ENCODE measurements around the gene SUPT3H. TPM values are rescaled to one million over a fixed set of nuclear protein-coding genes. Genes with fewer than 3 reads are reported as not detected.
"Not testable (repeated sequence)": the region's sequence is repeated elsewhere in the genome, so short reads cannot be mapped to it uniquely, and the experiment has no call there.

SUPT3H gene
- total RNA-seq, 1 experiment from 2014 or later = 14.8 TPM

GRCh38 chr6:45350186-45350710, 27.5 kb downstream of the SUPT3H start:
- in situ Hi-C loops (cut with HindIII; ENCODE audit: low pct_unique_long_range_greater_than_20kb, low sequenced_read_pairs) = no loop called here
- no peak for DNase-seq (ENCODE audit: low read depth)

GRCh38 chr6:45344900-45345299, 32.8 kb downstream of the SUPT3H start:
- in situ Hi-C loops (cut with HindIII; ENCODE audit: low pct_unique_long_range_greater_than_20kb, low sequenced_read_pairs) = no loop called here
- no peak for DNase-seq (ENCODE audit: low read depth)

GRCh38 chr6:45328523-45328922, 49.2 kb downstream of the SUPT3H start:
- no peak for DNase-seq (ENCODE audit: low read depth)
- in situ Hi-C loops (cut with HindIII; ENCODE audit: low pct_unique_long_range_greater_than_20kb, low sequenced_read_pairs) = no loop called here

GRCh38 chr6:45327956-45328522, 49.7 kb downstream of the SUPT3H start, which contains the start of gene RUNX2:
RUNX2 (plus strand) TSS chr6:45328330; CDS start chr6:45328727, 397 bp downstream.
- no peak for DNase-seq (ENCODE audit: low read depth)

GRCh38 chr6:45326698-45327417, 50.9 kb downstream of the SUPT3H start:
- in situ Hi-C loops (cut with HindIII; ENCODE audit: low pct_unique_long_range_greater_than_20kb, low sequenced_read_pairs) = no loop called here
- DNase-seq (ENCODE audit: low read depth) = no peak

More at GRCh38 chr6:45327956-45328522, 49.7 kb downstream of the SUPT3H start, which contains the start of gene RUNX2:
- in situ Hi-C loops (cut with HindIII; ENCODE audit: low pct_unique_long_range_greater_than_20kb, low sequenced_read_pairs) = no loop called here

GRCh38 chr6:45323656-45324224, 54.0 kb downstream of the SUPT3H start:
- no peak for DNase-seq (ENCODE audit: low read depth)
- in situ Hi-C loops (cut with HindIII; ENCODE audit: low pct_unique_long_range_greater_than_20kb, low sequenced_read_pairs) = no loop called here

- in situ Hi-C loops (cut with HindIII; ENCODE audit: low pct_unique_long_range_greater_than_20kb, low sequenced_read_pairs) = no loop called here
- DNase-seq (ENCODE audit: low read depth) = no peak
These were observed 57.4 kb downstream of the SUPT3H start for GRCh38 chr6:45320349-45320748.

- no peak for DNase-seq (ENCODE audit: low read depth)
- in situ Hi-C loops (cut with HindIII; ENCODE audit: low pct_unique_long_range_greater_than_20kb, low sequenced_read_pairs) = no loop called here
These were observed 63.6 kb downstream of the SUPT3H start for GRCh38 chr6:45314146-45314545.

- in situ Hi-C loops (cut with HindIII; ENCODE audit: low pct_unique_long_range_greater_than_20kb, low sequenced_read_pairs) = no loop called here
- DNase-seq (ENCODE audit: low read depth) = no peak
These were observed 67.5 kb downstream of the SUPT3H start for GRCh38 chr6:45310118-45310788.

GRCh38 chr6:45305546-45305945, 72.2 kb downstream of the SUPT3H start:
- in situ Hi-C loops (cut with HindIII; ENCODE audit: low pct_unique_long_range_greater_than_20kb, low sequenced_read_pairs) = no loop called here
- no peak for DNase-seq (ENCODE audit: low read depth)

GRCh38 chr6:45302832-45303231, 74.9 kb downstream of the SUPT3H start:
- in situ Hi-C loops (cut with HindIII; ENCODE audit: low pct_unique_long_range_greater_than_20kb, low sequenced_read_pairs) = no loop called here
- no peak for DNase-seq (ENCODE audit: low read depth)

- DNase-seq (ENCODE audit: low read depth) = no peak
- in situ Hi-C loops (cut with HindIII; ENCODE audit: low pct_unique_long_range_greater_than_20kb, low sequenced_read_pairs) = no loop called here
These were observed 76.2 kb downstream of the SUPT3H start for GRCh38 chr6:45301348-45302142.

GRCh38 chr6:45300736-45301135, 77.0 kb downstream of the SUPT3H start:
- in situ Hi-C loops (cut with HindIII; ENCODE audit: low pct_unique_long_range_greater_than_20kb, low sequenced_read_pairs) = no loop called here
- DNase-seq (ENCODE audit: low read depth) = no peak

- in situ Hi-C loops (cut with HindIII; ENCODE audit: low pct_unique_long_range_greater_than_20kb, low sequenced_read_pairs) = no loop called here
- no peak for DNase-seq (ENCODE audit: low read depth)
These were observed 78.6 kb downstream of the SUPT3H start for GRCh38 chr6:45299096-45299581.

- no peak for DNase-seq (ENCODE audit: low read depth)
These were observed 80.4 kb downstream of the SUPT3H start for GRCh38 chr6:45297320-45297719.

GRCh38 chr6:45294065-45294701, 83.6 kb downstream of the SUPT3H start:
- in situ Hi-C loops (cut with HindIII; ENCODE audit: low pct_unique_long_range_greater_than_20kb, low sequenced_read_pairs); DNase-seq (ENCODE audit: low read depth): not testable (repeated sequence)

More at GRCh38 chr6:45297320-45297719, 80.4 kb downstream of the SUPT3H start:
- in situ Hi-C loops (cut with HindIII; ENCODE audit: low pct_unique_long_range_greater_than_20kb, low sequenced_read_pairs) = no loop called here

GRCh38 chr6:45293306-45293705, 84.4 kb downstream of the SUPT3H start:
- in situ Hi-C loops (cut with HindIII; ENCODE audit: low pct_unique_long_range_greater_than_20kb, low sequenced_read_pairs) = no loop called here
- no peak for DNase-seq (ENCODE audit: low read depth)

All from Caki2 (cell line).